Activated CD4-positive, alpha-beta T cell treated with anti-CD3 and anti-CD28 coated beads, Interleukin-10, Interleukin-2, amounts not matched to agents 100 ng/mL and 50 ng/mL, durations not matched to agents 16 hours and 8 hours (primary cell): Measurements from ENCODE around the gene PLPPR1.
"Not testable (repeated sequence)": the region's sequence is repeated elsewhere in the genome, so short reads cannot be mapped to it uniquely, and the experiment has no call there.

ENCODE experiments used
- DNase-seq: peaks from one replicate; pipeline ENCODE4 v3.0.0-alpha.2; 2020

Gene PLPPR1

GRCh38 chr9:101309139-101309538 lies 280.6 kb downstream of the PLPPR1 start:
- no peak for DNase-seq

GRCh38 chr9:101311191-101311590 lies 282.7 kb downstream of the PLPPR1 start:
- no peak for DNase-seq

- DNase-seq = peak; percentile 73
These were observed 283.4 kb downstream of the PLPPR1 start for GRCh38 chr9:101311758-101312420.

GRCh38 chr9:101312661-101313060 lies 284.1 kb downstream of the PLPPR1 start:
- DNase-seq = no peak

GRCh38 chr9:101315112-101315450 lies 286.6 kb downstream of the PLPPR1 start:
- DNase-seq = no peak

GRCh38 chr9:101317735-101318134 lies 289.2 kb downstream of the PLPPR1 start:
- no peak for DNase-seq

GRCh38 chr9:101323129-101323528 lies 294.6 kb downstream of the PLPPR1 start:
- no peak for DNase-seq

GRCh38 chr9:101324245-101324804 lies 295.8 kb downstream of the PLPPR1 start:
- no peak for DNase-seq

GRCh38 chr9:101325053-101325452 lies 296.5 kb downstream of the PLPPR1 start:
- DNase-seq = no peak

GRCh38 chr9:101326035-101326434 lies 297.5 kb downstream of the PLPPR1 start:
- no peak for DNase-seq

- no peak for DNase-seq
These were observed 298.0 kb downstream of the PLPPR1 start for GRCh38 chr9:101326501-101326900.

- not testable (repeated sequence) for DNase-seq
These were observed 298.9 kb downstream of the PLPPR1 start for GRCh38 chr9:101327422-101327909.

GRCh38 chr9:101332362-101332761 lies 303.8 kb downstream of the PLPPR1 start:
- no peak for DNase-seq

GRCh38 chr9:101333490-101333889 lies 305.0 kb downstream of the PLPPR1 start:
- DNase-seq = no peak

GRCh38 chr9:101333926-101334702 lies 305.6 kb downstream of the PLPPR1 start:
- DNase-seq = no peak

- DNase-seq = no peak
These were observed 307.6 kb downstream of the PLPPR1 start for GRCh38 chr9:101336091-101336490.

GRCh38 chr9:101337237-101337636 lies 308.7 kb downstream of the PLPPR1 start:
- no peak for DNase-seq

GRCh38 chr9:101341958-101342357 lies 313.4 kb downstream of the PLPPR1 start:
- no peak for DNase-seq

- DNase-seq = no peak
These were observed 314.1 kb downstream of the PLPPR1 start for GRCh38 chr9:101342595-101342994.

- no peak for DNase-seq
These were observed 321.8 kb downstream of the PLPPR1 start for GRCh38 chr9:101350285-101350684.

- no peak for DNase-seq
These were observed 324.5 kb downstream of the PLPPR1 start for GRCh38 chr9:101352892-101353463.

GRCh38 chr9:101353683-101354082 lies 325.2 kb downstream of the PLPPR1 start:
- no peak for DNase-seq

GRCh38 chr9:101354143-101354764 lies 325.7 kb downstream of the PLPPR1 start:
- DNase-seq = no peak
